Measurements from ENCODE around the gene SMAD4. TPM values are rescaled to one million over a fixed set of nuclear protein-coding genes. Genes with fewer than 3 reads are reported as not detected.

The SMAD4 gene
- total and polyA plus RNA-seq, 2 of the 8 experiments (the other 6 are each of a cell fraction or from before 2014, with no cell fraction given) = 86.5 to 139 TPM

DNA sequence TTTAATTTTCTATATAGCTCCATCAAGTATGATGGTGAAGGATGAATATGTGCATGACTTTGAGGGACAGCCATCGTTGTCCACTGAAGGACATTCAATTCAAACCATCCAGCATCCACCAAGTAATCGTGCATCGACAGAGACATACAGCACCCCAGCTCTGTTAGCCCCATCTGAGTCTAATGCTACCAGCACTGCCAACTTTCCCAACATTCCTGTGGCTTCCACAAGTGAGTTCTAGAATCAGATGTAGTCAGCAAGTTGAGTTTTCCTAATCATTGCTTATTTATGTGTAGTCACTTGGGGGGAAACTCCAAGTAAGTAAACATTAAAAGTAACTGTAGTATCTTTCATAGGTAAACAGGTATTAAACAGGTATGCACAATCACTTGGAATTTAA lies 24.8 kb downstream of the SMAD4 start:
- no peak overlapping the region for H2BK120ac ChIP-seq (replicated peaks; ENCODE audit: low read depth, low read length)
- no peak overlapping the region for H4K8ac ChIP-seq (ENCODE audit: extremely low read depth, insufficient read depth, low read length)
- H2BK20ac ChIP-seq (ENCODE audit: low read length) = no peak overlapping the region
- no peak overlapping the region for H2BK15ac ChIP-seq (ENCODE audit: low read length)
- peaks cover 0 to 43% of the 10 kb centered on the region in 2 experiments; a peak in 2 of 4 replicates for H3K79me2 ChIP-seq (ENCODE audit: control insufficient read depth in 1 of 2, insufficient read depth in 2 of 2, low read length in 2 of 2)
- FAIRE-seq (no peak), DNase-seq (ENCODE audit: low read depth in 1 of 2, low spot score in 2 of 2) (no peak)
- H2BK5ac ChIP-seq (ENCODE audit: low read depth, low read length) = no peak overlapping the region
- H3K4me3 ChIP-seq (ENCODE audit: extremely low read depth in 1 of 4, insufficient read depth in 2 of 4, low read depth in 3 of 4, low read length in 4 of 4) = no peak overlapping the region
- no peak overlapping the region for H2AK5ac ChIP-seq (ENCODE audit: low read depth, low read length)
- no peak overlapping the region for H3K9ac ChIP-seq (replicated peaks in 1 of 4; ENCODE audit: extremely low read depth in 1 of 4, low read depth in 3 of 4, low read length in 3 of 4)
- H3K27me3 ChIP-seq (replicated peaks in 1 of 4; ENCODE audit: control insufficient read depth in 3 of 4, extremely low read depth in 1 of 4, insufficient read depth in 3 of 4, low read length in 3 of 4) = no peaks in the 10 kb centered on the region
- WGBS, 2 experiments (ENCODE audit: extremely low coverage in 1 of 2, insufficient coverage in 1 of 2, insufficient read length in 1 of 2, insufficient replicate concordance in 2 of 2, low coverage in 1 of 2, low lambda C conversion rate in 2 of 2, missing lambda C conversion rate in 1 of 2) = 99% methylated on average over 3 of the region's 3 CpGs; no CpG with 5 or more reads in 1 of the 2 experiments
- H3K56ac ChIP-seq (replicated peaks; ENCODE audit: insufficient read length, low read depth, low read length) = no peak overlapping the region
- H4K20me1 ChIP-seq (replicated peaks in 1 of 2; ENCODE audit: control insufficient read depth in 1 of 2, insufficient read depth in 2 of 2, low read length in 2 of 2) = no peaks in the 10 kb centered on the region
- H3K36me3 ChIP-seq (ENCODE audit: control insufficient read depth in 2 of 4, insufficient read depth in 4 of 4, low read length in 3 of 4) = peaks cover 2 to 60% (median 23%) of the 10 kb centered on the region in 4 experiments; a peak in 7 of 8 replicates
- no peak overlapping the region for H3K4me2 ChIP-seq (ENCODE audit: insufficient read depth in 1 of 2, low read depth in 2 of 2, low read length in 2 of 2)
- CTCF ChIA-PET (ENCODE audit: partially characterized antibody) = interaction anchor here (0.5 to 0.6 kb wide), 3 partner anchors 114 to 240 kb away, joined by 3 read pairs; no protein-coding TSS in a partner anchor
- no peaks in the 10 kb centered on the region for H3K23me2 ChIP-seq (ENCODE audit: low read depth, low read length)
- no peak overlapping the region for H4K91ac ChIP-seq (replicated peaks; ENCODE audit: insufficient read length, low read length)
- H4K5ac ChIP-seq (ENCODE audit: insufficient read length, low read depth, low read length) = no peak overlapping the region
- no peaks in the 10 kb centered on the region for H3K79me1 ChIP-seq (ENCODE audit: low read depth, low read length)
- H3K14ac ChIP-seq (ENCODE audit: insufficient read length) = no peak overlapping the region
- no peak overlapping the region for H2AFZ ChIP-seq (ENCODE audit: low read length)
- no peaks in the 10 kb centered on the region for H3K9me3 ChIP-seq (ENCODE audit: insufficient read depth in 2 of 2, low read depth in 1 of 2, low read length in 1 of 2)
- H2BK12ac ChIP-seq (ENCODE audit: low read depth, low read length) = no peak overlapping the region
- peaks cover 0 to 3% (median 0%) of the 10 kb centered on the region in 4 experiments; a peak in 1 of 7 replicates for H3K4me1 ChIP-seq (replicated peaks in 1 of 4; ENCODE audit: control insufficient read depth in 3 of 4, insufficient read depth in 4 of 4, low read length in 3 of 4)
- H3K23ac ChIP-seq (ENCODE audit: insufficient read length) = no peak overlapping the region
- no peak overlapping the region for H3K27ac ChIP-seq (ENCODE audit: low read depth, low read length)
- POLR2A ChIA-PET (ENCODE audit: partially characterized antibody) = interaction anchor here (0.6 kb wide), 2 partner anchors 23 to 194 kb away, joined by 3 to 4 read pairs; no protein-coding TSS in a partner anchor
- no peak overlapping the region for H3K18ac ChIP-seq (ENCODE audit: extremely low read depth, low read length)
- H3K4ac ChIP-seq (replicated peaks; ENCODE audit: insufficient read length, low read depth, low read length) = no peak overlapping the region
- TF ChIP-seq RXRA (IDR thresholded peaks at IDR 0.05; ENCODE audit: insufficient read depth, low read depth, low read length) (no peak), CHD1 (IDR thresholded peaks at IDR 0.05; ENCODE audit: low read depth, low read length) (no peak), NRF1 (IDR thresholded peaks at IDR 0.05; ENCODE audit: low read depth, low read length) (no peak), POLR2A (IDR thresholded peaks at IDR 0.05; ENCODE audit: control extremely low read depth in 1 of 2, low read depth in 2 of 2, low read length in 2 of 2) (no peak), SP4 (IDR thresholded peaks at IDR 0.05; ENCODE audit: low read length) (no peak), TBP (IDR thresholded peaks at IDR 0.05; ENCODE audit: low read depth, low read length) (no peak), BCL11A (IDR thresholded peaks at IDR 0.05; ENCODE audit: low read depth in 2 of 2, low read length in 2 of 2) (no peak), HDAC6 (IDR thresholded peaks at IDR 0.05; ENCODE audit: low read depth, low read length) (no peak), EP300 (IDR thresholded peaks at IDR 0.05; ENCODE audit: borderline replicate concordance in 1 of 2, low read depth in 2 of 2, low read length in 2 of 2) (no peak), SIRT6 (IDR thresholded peaks at IDR 0.05; ENCODE audit: low read length) (no peak), CREB1 (IDR thresholded peaks at IDR 0.05) (no peak)
- TF ChIP-seq, protein P1, sequence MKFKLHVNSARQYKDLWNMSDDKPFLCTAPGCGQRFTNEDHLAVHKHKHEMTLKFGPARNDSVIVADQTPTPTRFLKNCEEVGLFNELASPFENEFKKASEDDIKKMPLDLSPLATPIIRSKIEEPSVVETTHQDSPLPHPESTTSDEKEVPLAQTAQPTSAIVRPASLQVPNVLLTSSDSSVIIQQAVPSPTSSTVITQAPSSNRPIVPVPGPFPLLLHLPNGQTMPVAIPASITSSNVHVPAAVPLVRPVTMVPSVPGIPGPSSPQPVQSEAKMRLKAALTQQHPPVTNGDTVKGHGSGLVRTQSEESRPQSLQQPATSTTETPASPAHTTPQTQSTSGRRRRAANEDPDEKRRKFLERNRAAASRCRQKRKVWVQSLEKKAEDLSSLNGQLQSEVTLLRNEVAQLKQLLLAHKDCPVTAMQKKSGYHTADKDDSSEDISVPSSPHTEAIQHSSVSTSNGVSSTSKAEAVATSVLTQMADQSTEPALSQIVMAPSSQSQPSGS (IDR thresholded peaks at IDR 0.05; ENCODE audit: low read length) = no peak
- TF ChIP-seq, protein P2, sequence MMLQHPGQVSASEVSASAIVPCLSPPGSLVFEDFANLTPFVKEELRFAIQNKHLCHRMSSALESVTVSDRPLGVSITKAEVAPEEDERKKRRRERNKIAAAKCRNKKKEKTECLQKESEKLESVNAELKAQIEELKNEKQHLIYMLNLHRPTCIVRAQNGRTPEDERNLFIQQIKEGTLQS (IDR thresholded peaks at IDR 0.05; ENCODE audit: insufficient read depth, low read depth, low read length) = no peak

Data from H1 (cell line).